Head of caudate nucleus (tissue), 42 donors: ENCODE data around the gene DGKI.
A peak's percentile ranks its signal among the peaks of the same experiment; 100 is the strongest.

Experiments
- DNase-seq, 42 donors: peaks; one replicate each; pipeline versions ENCODE4 v3.0.0 to v3.0.0-alpha.2; 2020 to 2021; ENCODE audit warnings: mixed read lengths in 7 of 42
- intact Hi-C: fragments of 100-400 bp; cut with DNase I; formaldehyde crosslinking; loops from one replicate; pipeline ENCODE4 v1.15.0; 2022

Gene DGKI

GRCh38 chr7:137682596-137682995 is 164.2 kb downstream of the DGKI start:
- intact Hi-C loops = no loop called here
- DNase-seq = no peak

GRCh38 chr7:137681657-137682562 is 164.9 kb downstream of the DGKI start:
- no peak for DNase-seq
- intact Hi-C loops = no loop called here

DNA sequence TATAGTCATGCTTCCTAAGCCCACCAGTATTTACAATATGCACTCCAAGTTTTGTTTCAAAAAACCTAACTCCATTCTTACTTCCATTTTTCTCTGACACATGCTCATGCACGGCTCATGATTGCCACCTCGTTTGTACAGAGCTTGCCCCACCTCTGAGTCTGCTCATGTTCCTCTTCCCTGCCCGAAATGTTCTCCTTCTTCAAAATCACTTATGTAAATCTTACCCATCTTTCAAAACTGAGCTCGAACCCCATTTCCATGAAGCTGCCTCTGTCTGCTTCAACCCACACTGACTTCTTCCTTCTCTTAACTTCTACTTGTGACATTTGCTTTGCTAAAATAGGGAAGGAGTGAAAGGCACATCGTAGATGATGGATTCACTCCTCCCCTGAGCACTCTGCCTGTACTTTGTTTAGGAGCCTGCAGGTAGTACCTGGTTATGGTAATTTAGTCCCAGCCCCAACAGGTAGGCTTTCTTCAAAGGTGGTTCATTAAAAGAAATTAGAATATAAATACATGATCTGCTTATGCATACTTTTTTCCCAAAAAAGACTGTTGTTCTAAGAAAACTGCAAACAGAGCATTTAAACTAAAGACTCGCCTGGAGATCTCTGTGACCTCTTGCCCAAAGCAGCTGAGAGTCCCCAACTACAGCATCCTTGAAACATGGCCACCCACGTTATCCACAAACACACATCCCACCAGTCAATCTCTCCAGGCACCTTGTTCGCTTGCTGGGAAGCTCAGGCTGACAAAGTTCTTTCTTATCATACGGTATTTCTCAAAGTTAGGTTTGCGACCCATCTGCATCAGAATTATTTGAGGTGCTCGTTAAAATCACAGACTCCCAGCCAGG is 172.0 kb downstream of the DGKI start:
- intact Hi-C loops = no loop called here
- peak in 34 of 42 donors; percentile 6 to 84 (median 44) for DNase-seq

DNA sequence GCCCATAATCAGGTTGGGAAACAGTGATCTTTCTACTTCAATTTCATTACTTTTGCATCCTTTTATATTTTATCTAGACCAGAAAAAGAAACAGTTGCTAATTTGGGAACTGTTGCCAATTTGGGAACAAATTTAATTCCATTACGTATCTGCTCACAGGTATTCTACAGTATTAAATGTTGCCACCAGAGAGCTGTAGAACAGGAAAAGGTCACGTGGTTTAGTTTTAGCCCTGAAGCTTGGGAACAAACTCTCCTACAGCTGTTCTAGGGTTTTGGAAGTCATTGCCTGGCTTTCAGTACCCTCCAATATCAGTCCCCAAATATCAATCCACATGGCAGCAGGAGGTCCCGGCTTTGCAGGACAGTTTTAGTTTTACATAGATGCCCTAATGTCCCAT is 172.7 kb downstream of the DGKI start:
- peak in 1 of 42 donors; percentile 32 for DNase-seq
- intact Hi-C loops = no loop called here

GRCh38 chr7:137671920-137672319 is 174.9 kb downstream of the DGKI start:
- DNase-seq = peak in 33 of 42 donors; percentile 20 to 89 (median 55)
- intact Hi-C loops = no loop called here

DNA sequence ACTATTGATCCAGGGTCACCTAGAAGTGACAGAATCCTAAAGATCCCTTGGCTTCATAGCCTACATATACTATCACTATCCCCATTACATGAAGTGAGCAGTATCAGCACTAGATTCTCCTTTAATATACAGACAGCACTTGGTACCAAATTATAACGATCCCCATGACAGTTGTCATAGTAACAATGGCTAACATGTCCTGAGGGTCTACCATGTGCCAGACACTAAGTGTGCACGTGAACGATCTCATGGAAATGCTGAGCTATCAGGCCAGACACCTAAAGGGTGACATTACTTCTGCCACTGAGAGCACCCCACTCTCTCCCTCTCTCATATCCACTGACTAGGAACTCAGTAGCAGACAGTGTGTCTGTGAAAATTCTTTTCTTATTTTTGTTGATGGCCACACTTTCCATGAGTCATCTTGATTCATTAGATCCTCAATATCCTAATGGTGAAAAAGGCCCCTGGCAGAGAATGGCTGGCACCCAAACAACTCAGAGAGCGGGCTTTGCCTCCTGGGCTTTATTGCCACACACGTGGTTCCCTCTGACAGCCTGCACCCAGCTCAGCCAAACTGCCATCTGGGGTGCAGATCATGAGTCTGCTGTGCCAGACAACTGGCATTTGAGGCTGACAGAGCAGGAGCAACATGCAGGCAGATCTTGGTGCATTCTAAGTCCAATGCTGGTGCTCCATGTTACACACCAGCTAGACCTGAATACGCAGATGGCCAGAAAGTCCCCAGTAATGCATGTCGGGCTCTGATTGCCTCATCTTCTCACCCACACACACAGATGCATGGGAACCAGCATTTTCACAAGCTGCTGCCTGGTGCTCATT is 176.3 kb downstream of the DGKI start:
- intact Hi-C loops = no loop called here
- no peak for DNase-seq

- DNase-seq = no peak
- intact Hi-C loops = loop anchor here (10.0 kb wide), 1 partner anchor 165 kb away; no protein-coding TSS in a partner anchor
These were observed 177.1 kb downstream of the DGKI start for GRCh38 chr7:137669706-137670105.

DNA sequence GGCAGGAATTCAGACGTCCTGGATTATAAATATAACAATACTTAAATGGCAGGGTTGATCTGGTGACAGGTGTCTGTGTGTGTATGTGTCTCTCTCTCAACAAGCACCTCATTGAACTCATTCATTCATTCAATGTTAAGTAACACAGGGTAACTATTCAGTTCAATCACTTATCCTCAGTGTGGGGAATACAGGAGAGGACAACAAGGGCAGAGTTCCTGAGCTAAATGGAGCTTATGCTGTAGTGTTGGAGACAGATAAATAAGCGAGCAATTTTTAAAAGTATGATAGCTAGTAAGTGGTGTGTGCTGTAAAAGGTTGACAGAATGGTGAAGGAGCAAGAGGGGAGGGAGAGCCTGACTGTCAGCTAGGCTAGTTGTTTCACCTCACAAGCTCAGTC is 178.4 kb downstream of the DGKI start:
- intact Hi-C loops = loop anchor here (10.0 kb wide), 1 partner anchor 166 kb away; no protein-coding TSS in a partner anchor
- DNase-seq = no peak

DNA sequence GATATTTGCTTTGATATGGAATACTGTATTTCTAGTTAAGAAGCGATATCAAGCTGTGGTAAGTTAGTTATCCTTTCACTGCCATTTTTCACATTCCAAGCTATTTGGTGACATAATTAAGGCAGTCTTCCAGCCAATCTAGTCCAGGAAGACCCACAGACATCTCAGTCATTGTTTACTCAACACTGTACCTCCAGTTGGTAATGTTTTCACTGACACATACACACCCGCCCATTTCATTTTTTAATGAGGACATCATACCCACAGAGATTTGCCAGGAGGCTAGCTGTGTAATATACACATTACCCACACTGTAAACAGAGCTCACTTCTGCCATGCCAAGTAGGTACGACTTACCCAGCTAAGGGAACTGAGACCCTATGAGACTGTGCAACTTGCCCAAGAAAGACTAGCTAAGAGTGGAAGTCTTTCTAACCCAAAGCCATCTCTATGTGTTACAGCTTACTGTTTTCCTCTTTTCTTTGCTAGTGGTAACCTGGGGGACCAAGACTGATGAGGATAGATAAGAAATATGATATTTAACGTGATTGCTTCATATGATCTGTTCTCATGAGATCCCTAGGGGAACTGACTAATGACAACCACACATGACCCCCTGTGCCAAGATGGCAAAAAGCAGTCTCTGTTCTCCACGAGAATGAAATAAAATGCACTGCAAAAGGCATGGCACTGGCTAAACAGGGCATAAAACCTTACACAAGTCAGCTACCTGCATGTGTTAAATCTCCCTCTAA is 179.0 kb downstream of the DGKI start:
- intact Hi-C loops = loop anchor here (10.0 kb wide), 1 partner anchor 167 kb away; no protein-coding TSS in a partner anchor

DNA sequence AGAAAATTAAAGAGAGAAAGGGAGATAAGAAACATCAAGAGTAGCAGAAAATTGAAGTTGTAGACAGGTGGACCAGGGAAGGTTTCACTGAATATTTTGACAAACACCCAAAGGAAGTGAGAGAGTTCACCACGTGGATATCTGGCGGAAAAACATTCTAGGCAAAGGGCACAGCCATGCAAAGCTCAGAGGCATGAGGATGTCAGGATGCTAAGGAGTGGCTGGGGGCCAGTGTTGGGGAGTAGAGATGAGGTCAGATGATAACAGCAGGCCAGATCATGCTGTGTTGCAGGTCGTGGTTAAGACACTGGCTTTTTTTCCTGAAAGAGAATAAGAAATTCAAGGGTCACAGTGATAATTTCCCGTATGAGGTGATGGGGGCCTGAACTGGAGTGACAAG is 181.9 kb downstream of the DGKI start:
- no peak for DNase-seq
- intact Hi-C loops = loop anchor here (10.0 kb wide), 1 partner anchor 170 kb away; no protein-coding TSS in a partner anchor

More for the DNA sequence above, 179.0 kb downstream of the DGKI start:
- DNase-seq = no peak

DNA sequence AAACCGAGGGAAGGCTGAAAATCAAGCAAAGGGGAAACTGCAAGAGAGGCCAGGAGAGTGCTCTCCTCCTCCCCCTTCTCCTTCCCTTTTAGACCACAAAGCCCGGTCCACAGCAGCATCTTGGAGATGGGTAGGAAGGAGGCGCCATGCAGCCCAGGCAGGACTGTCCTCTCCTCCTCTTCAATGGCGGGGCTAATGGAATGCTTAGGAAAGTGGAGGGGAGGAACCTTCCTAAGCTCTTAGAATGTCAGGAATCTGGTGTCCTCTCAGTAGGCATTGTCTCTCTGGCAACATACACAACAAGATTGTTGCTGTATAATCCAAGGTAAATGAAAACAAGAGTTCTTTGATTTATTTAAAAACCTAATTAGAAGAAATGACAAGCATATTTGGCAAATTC is 185.1 kb downstream of the DGKI start:
- intact Hi-C loops = loop anchor here (10.0 kb wide), 1 partner anchor 173 kb away; no protein-coding TSS in a partner anchor
- no peak for DNase-seq

- intact Hi-C loops = loop anchor here (5.0 kb wide), 1 partner anchor 239 kb away; no protein-coding TSS in a partner anchor
- peak in 1 of 42 donors; percentile 21 for DNase-seq
These were observed 188.4 kb downstream of the DGKI start for GRCh38 chr7:137658190-137658900.

- no peak for DNase-seq
- intact Hi-C loops = loop anchor here (5.0 kb wide), 1 partner anchor 240 kb away; no protein-coding TSS in a partner anchor
These were observed 189.1 kb downstream of the DGKI start for GRCh38 chr7:137657476-137658189.

DNA sequence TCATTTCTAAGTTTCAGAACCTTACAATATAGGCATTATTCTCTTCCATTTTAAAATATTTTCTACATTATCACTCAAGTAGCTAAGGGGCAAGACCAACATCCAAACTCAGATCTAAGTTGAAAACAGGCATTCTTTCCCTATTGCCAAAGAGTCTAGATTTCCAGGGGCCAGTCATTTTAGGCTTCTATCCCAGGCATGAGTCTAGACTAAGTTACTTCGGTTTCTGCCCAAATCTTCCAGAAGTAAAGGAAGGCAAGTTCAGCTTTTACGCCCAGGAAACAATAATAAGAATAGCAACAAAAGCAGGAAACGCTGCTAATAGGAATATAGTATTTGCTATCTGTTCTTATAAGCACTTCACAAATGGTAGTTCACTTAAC is 189.9 kb downstream of the DGKI start:
- DNase-seq = no peak
- intact Hi-C loops = loop anchor here (5.0 kb wide), 1 partner anchor 240 kb away; no protein-coding TSS in a partner anchor

DNA sequence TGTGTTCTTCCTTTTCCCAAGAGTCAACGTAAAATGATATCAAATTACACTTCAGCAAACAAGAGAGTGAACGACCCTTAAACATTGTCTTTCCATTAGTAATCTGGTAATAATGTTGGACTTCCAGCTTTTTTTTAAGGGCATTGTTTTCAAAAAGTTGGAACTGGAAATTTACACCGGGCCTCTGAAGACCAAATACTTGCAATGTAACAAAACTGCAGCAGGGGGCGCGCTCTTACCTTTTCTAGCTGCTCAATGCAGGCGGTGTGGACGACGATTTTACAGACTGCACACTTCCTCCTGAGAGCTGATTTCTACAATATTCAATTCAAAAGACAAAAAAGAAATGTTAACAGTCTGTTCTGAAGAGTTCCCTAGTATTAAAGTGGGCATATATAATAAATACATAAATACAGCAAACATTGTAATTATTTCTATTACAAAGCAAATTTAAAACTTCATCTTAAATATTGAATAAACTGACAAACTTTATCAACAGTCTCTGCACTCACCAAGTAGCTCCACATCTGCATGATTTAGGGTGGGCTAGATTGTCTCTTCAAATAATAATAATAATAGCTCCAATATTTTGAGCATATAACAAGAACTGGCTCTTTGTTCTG is 190.4 kb downstream of the DGKI start:
- DNase-seq = peak; percentile 65 to 94 (median 85)
- intact Hi-C loops = loop anchor here (5.0 kb wide), 1 partner anchor 241 kb away; no protein-coding TSS in a partner anchor

- intact Hi-C loops = loop anchor here (5.0 kb wide), 1 partner anchor 241 kb away; no protein-coding TSS in a partner anchor
- DNase-seq = no peak
These were observed 191.0 kb downstream of the DGKI start for GRCh38 chr7:137655804-137656203.
